ENCODE data around the gene MEGF9. TPM values are rescaled to one million over a fixed set of nuclear protein-coding genes. Genes with fewer than 3 reads are reported as not detected.
A peak's percentile ranks its signal among the peaks of the same experiment; 100 is the strongest.
"Not testable (repeated sequence)": the region's sequence is repeated elsewhere in the genome, so short reads cannot be mapped to it uniquely, and the experiment has no call there.

The MEGF9 gene
- total and polyA plus RNA-seq, 7 experiments from 2014 or later: 3.9 to 35.4 (median 11.1) TPM

- POLR2A ChIA-PET: interaction anchor here (1.0 kb wide), 1 partner anchor 12 kb away, joined by 3 read pairs; no protein-coding TSS in a partner anchor
- intact Hi-C loops (cut with micrococcal nuclease): no loop called here
- Histone ChIP-seq H3K27me3 (ENCODE audit: control insufficient read depth in 2 of 2, insufficient read depth in 2 of 2, low read length in 2 of 2) (no peaks in the 10 kb centered on the region), H3K36me3 (ENCODE audit: control insufficient read depth in 2 of 3, insufficient read depth in 3 of 3, low read length in 3 of 3) (no peaks in the 10 kb centered on the region), H3K4me3 (ENCODE audit: low read length) (no peak overlapping the region), H3K27ac (ENCODE audit: low read depth, low read length) (no peak overlapping the region), H3K4me1 (ENCODE audit: control insufficient read depth in 2 of 2, insufficient read depth in 2 of 2, low read length in 2 of 2) (no peaks in the 10 kb centered on the region), H3K9me3 (ENCODE audit: control insufficient read depth in 2 of 3, low read length in 3 of 3) (no peaks in the 10 kb centered on the region)
- no peak overlapping the region for H3K27ac Mint-ChIP-seq
- CTCF ChIA-PET: no interaction called here
- no peaks in the 10 kb centered on the region for H3K4me1 Mint-ChIP-seq
- H3K27me3 Mint-ChIP-seq: no peaks in the 10 kb centered on the region
- ATAC-seq (no peak), DNase-seq (no peak)
- peaks cover 15 to 55% (median 38%) of the 10 kb centered on the region in 5 donors for H3K36me3 Mint-ChIP-seq
- no peak overlapping the region for H3K4me3 Mint-ChIP-seq
- H3K9me3 Mint-ChIP-seq: peaks cover 0 to 17% (median 9%) of the 10 kb centered on the region in 11 donors
Observed at GRCh38 chr9:120640380-120640779, 73.9 kb downstream of the MEGF9 start.

- ATAC-seq: no peak
- no peaks in the 10 kb centered on the region for H3K4me1 Mint-ChIP-seq
- Histone ChIP-seq H3K4me1 (ENCODE audit: control insufficient read depth in 2 of 2, insufficient read depth in 2 of 2, low read length in 2 of 2) (no peaks in the 10 kb centered on the region), H3K36me3 (ENCODE audit: control insufficient read depth in 2 of 3, insufficient read depth in 3 of 3, low read length in 3 of 3) (no peaks in the 10 kb centered on the region), H3K27ac (ENCODE audit: low read depth, low read length) (no peak overlapping the region), H3K27me3 (ENCODE audit: control insufficient read depth in 2 of 2, insufficient read depth in 2 of 2, low read length in 2 of 2) (no peaks in the 10 kb centered on the region), H3K4me3 (ENCODE audit: low read length) (no peak overlapping the region), H3K9me3 (ENCODE audit: control insufficient read depth in 2 of 3, low read length in 3 of 3) (peaks cover 0 to 8% (median 6%) of the 10 kb centered on the region in 3 experiments)
- H3K27ac Mint-ChIP-seq: no peak overlapping the region
- CTCF ChIA-PET: no interaction called here
- H3K27me3 Mint-ChIP-seq: peaks cover 0 to 4% (median 0%) of the 10 kb centered on the region in 5 donors
- peaks cover 12 to 41% (median 39%) of the 10 kb centered on the region in 5 donors for H3K36me3 Mint-ChIP-seq
- DNase-seq: no peak
- peaks cover 7 to 26% (median 15%) of the 10 kb centered on the region in 11 donors for H3K9me3 Mint-ChIP-seq
- intact Hi-C loops (cut with micrococcal nuclease): no loop called here
- POLR2A ChIA-PET: no interaction called here
- H3K4me3 Mint-ChIP-seq: no peak overlapping the region
Observed at GRCh38 chr9:120637919-120638318, 76.4 kb downstream of the MEGF9 start.

GRCh38 chr9:120636194-120636957 lies 77.9 kb downstream of the MEGF9 start:
- Mint-ChIP-seq H3K4me1 (no peaks in the 10 kb centered on the region), H3K36me3 (peaks cover 7 to 31% (median 26%) of the 10 kb centered on the region in 5 donors), H3K27me3 (peaks cover 0 to 4% (median 0%) of the 10 kb centered on the region in 5 donors), H3K4me3 (no peak overlapping the region), H3K9me3 (peaks cover 4 to 26% (median 15%) of the 10 kb centered on the region in 11 donors), H3K27ac (peak overlapping the region in 1 of 9 donors; percentile 52)
- Histone ChIP-seq H3K4me1 (ENCODE audit: control insufficient read depth in 2 of 2, insufficient read depth in 2 of 2, low read length in 2 of 2) (no peaks in the 10 kb centered on the region), H3K4me3 (ENCODE audit: low read length) (no peak overlapping the region), H3K27me3 (ENCODE audit: control insufficient read depth in 2 of 2, insufficient read depth in 2 of 2, low read length in 2 of 2) (no peaks in the 10 kb centered on the region), H3K27ac (ENCODE audit: low read depth, low read length) (no peak overlapping the region), H3K36me3 (ENCODE audit: control insufficient read depth in 2 of 3, insufficient read depth in 3 of 3, low read length in 3 of 3) (no peaks in the 10 kb centered on the region), H3K9me3 (ENCODE audit: control insufficient read depth in 2 of 3, low read length in 3 of 3) (peaks cover 0 to 8% (median 6%) of the 10 kb centered on the region in 3 experiments)
- no peak for DNase-seq
- ATAC-seq: no peak
- CTCF ChIA-PET: no interaction called here
- POLR2A ChIA-PET: no interaction called here
- intact Hi-C loops (cut with micrococcal nuclease): no loop called here

GRCh38 chr9:120635011-120635410 lies 79.3 kb downstream of the MEGF9 start:
- peaks cover 0 to 4% (median 0%) of the 10 kb centered on the region in 5 donors for H3K27me3 Mint-ChIP-seq
- H3K27ac Mint-ChIP-seq: no peak overlapping the region
- intact Hi-C loops (cut with micrococcal nuclease): no loop called here
- no peak overlapping the region for H3K4me3 Mint-ChIP-seq
- no peak for ATAC-seq
- no peaks in the 10 kb centered on the region for H3K4me1 ChIP-seq (ENCODE audit: control insufficient read depth in 2 of 2, insufficient read depth in 2 of 2, low read length in 2 of 2)
- H3K4me3 ChIP-seq (ENCODE audit: low read length): no peak overlapping the region
- H3K27me3 ChIP-seq (ENCODE audit: control insufficient read depth in 2 of 2, insufficient read depth in 2 of 2, low read length in 2 of 2): no peaks in the 10 kb centered on the region
- no peak overlapping the region for H3K27ac ChIP-seq (ENCODE audit: low read depth, low read length)
- CTCF ChIA-PET: no interaction called here
- POLR2A ChIA-PET: no interaction called here
- H3K9me3 Mint-ChIP-seq: peaks cover 4 to 26% (median 14%) of the 10 kb centered on the region in 11 donors
- DNase-seq: no peak
- peaks cover 4 to 28% (median 17%) of the 10 kb centered on the region in 5 donors for H3K36me3 Mint-ChIP-seq
- H3K4me1 Mint-ChIP-seq: peaks cover 0 to 2% (median 0%) of the 10 kb centered on the region in 7 donors
- no peaks in the 10 kb centered on the region for H3K36me3 ChIP-seq (ENCODE audit: control insufficient read depth in 2 of 3, insufficient read depth in 3 of 3, low read length in 3 of 3)
- H3K9me3 ChIP-seq (ENCODE audit: control insufficient read depth in 2 of 3, low read length in 3 of 3): peaks cover 0 to 8% (median 6%) of the 10 kb centered on the region in 3 experiments

GRCh38 chr9:120630333-120630732 lies 83.9 kb downstream of the MEGF9 start:
- H3K9me3 Mint-ChIP-seq: peaks cover 2 to 9% (median 6%) of the 10 kb centered on the region in 11 donors
- no peak overlapping the region for H3K27ac ChIP-seq (ENCODE audit: low read depth, low read length)
- H3K4me3 Mint-ChIP-seq: no peak overlapping the region
- H3K4me1 ChIP-seq (ENCODE audit: control insufficient read depth in 2 of 2, insufficient read depth in 2 of 2, low read length in 2 of 2): no peaks in the 10 kb centered on the region
- intact Hi-C loops (cut with micrococcal nuclease): no loop called here
- H3K4me1 Mint-ChIP-seq: peaks cover 0 to 5% (median 0%) of the 10 kb centered on the region in 7 donors
- peaks cover 0 to 10% (median 6%) of the 10 kb centered on the region in 5 donors for H3K36me3 Mint-ChIP-seq
- ChIA-PET CTCF (no interaction called here), POLR2A (no interaction called here)
- H3K27ac Mint-ChIP-seq: no peak overlapping the region
- DNase-seq (no peak), ATAC-seq (no peak)
- H3K27me3 Mint-ChIP-seq: peaks cover 0 to 4% (median 0%) of the 10 kb centered on the region in 5 donors
- H3K27me3 ChIP-seq (ENCODE audit: control insufficient read depth in 2 of 2, insufficient read depth in 2 of 2, low read length in 2 of 2): no peaks in the 10 kb centered on the region
- H3K9me3 ChIP-seq (ENCODE audit: control insufficient read depth in 2 of 3, low read length in 3 of 3): peaks cover 0 to 8% (median 6%) of the 10 kb centered on the region in 3 experiments
- no peaks in the 10 kb centered on the region for H3K36me3 ChIP-seq (ENCODE audit: control insufficient read depth in 2 of 3, insufficient read depth in 3 of 3, low read length in 3 of 3)
- H3K4me3 ChIP-seq (ENCODE audit: low read length): no peak overlapping the region

- H3K27ac ChIP-seq (ENCODE audit: low read depth, low read length); H3K27ac Mint-ChIP-seq; H3K36me3 Mint-ChIP-seq; H3K9me3 ChIP-seq (ENCODE audit: control insufficient read depth in 2 of 3, low read length in 3 of 3); H3K9me3 Mint-ChIP-seq; H3K4me1 ChIP-seq (ENCODE audit: control insufficient read depth in 2 of 2, insufficient read depth in 2 of 2, low read length in 2 of 2); H3K4me3 Mint-ChIP-seq; POLR2A ChIA-PET; intact Hi-C loops (cut with micrococcal nuclease); ATAC-seq; DNase-seq; H3K36me3 ChIP-seq (ENCODE audit: control insufficient read depth in 2 of 3, insufficient read depth in 3 of 3, low read length in 3 of 3); H3K4me3 ChIP-seq (ENCODE audit: low read length); H3K27me3 Mint-ChIP-seq; H3K4me1 Mint-ChIP-seq; H3K27me3 ChIP-seq (ENCODE audit: control insufficient read depth in 2 of 2, insufficient read depth in 2 of 2, low read length in 2 of 2): not testable (repeated sequence)
- CTCF ChIA-PET: interaction anchor here (0.9 kb wide), 1 partner anchor 9 kb away, joined by 3 read pairs; no protein-coding TSS in a partner anchor
Observed at GRCh38 chr9:120628925-120629497, 85.3 kb downstream of the MEGF9 start.

Measured in naive thymus-derived CD4-positive, alpha-beta T cell (primary cell).